DOHH2 (cell line): Measurements from ENCODE around the gene TBX20.

Experiments
- CTCF ChIP-seq: fragments of 200-600 bp; sonication (generic); IDR thresholded peaks from one replicate; pipeline ENCODE4 v1.5.1; 2014; ENCODE audit warnings: antibody characterized with exemption, mild to moderate bottlenecking, low read depth, low read length; ENCODE audit not compliant: poor library complexity, severe bottlenecking
- EZH2phosphoT487 ChIP-seq: fragments of 200-600 bp; sonication (generic); IDR thresholded peaks from 2 replicates; pipeline ENCODE4 v1.6.1; 2017; ENCODE audit warnings: borderline replicate concordance, mild to moderate bottlenecking, antibody characterized with exemption, low read length, moderate library complexity, mixed read lengths

GRCh38 chr7:35250941-35251340 is 3.0 kb downstream of the TBX20 start:
- no peak for TF ChIP-seq CTCF
- TF ChIP-seq EZH2phosphoT487, result no peak
